ENCODE results near the gene SNCA. TPM values are rescaled to one million over a fixed set of nuclear protein-coding genes. Genes with fewer than 3 reads are reported as not detected.

The SNCA gene
- total and polyA plus RNA-seq, 7 donors, result 3.5 to 27.0 (median 20.4) TPM

GRCh38 chr4:89741768-89742167 is 95.2 kb downstream of the SNCA start:
- TF ChIP-seq CTCF (IDR thresholded peaks at IDR 0.05) (no peak), POLR2AphosphoS5 (IDR thresholded peaks at IDR 0.05) (peak in 1 of 4 donors; percentile 22)
- peaks cover 0 to 7% (median 0%) of the 10 kb centered on the region in 4 donors for H3K4me1 ChIP-seq
- H3K36me3 ChIP-seq, result no peaks in the 10 kb centered on the region
- no peak for DNase-seq
- H3K9me3 ChIP-seq, result no peaks in the 10 kb centered on the region
- no peaks in the 10 kb centered on the region for H3K27me3 ChIP-seq
- whole genome bisulfite sequencing, 2 donors, result 80 to 82% methylated on average over 3 of the region's 3 CpGs
- no peak overlapping the region for H3K4me3 ChIP-seq
- no peak overlapping the region for H3K27ac ChIP-seq
- intact Hi-C loops (cut with DNase I), result no loop called here

DNA sequence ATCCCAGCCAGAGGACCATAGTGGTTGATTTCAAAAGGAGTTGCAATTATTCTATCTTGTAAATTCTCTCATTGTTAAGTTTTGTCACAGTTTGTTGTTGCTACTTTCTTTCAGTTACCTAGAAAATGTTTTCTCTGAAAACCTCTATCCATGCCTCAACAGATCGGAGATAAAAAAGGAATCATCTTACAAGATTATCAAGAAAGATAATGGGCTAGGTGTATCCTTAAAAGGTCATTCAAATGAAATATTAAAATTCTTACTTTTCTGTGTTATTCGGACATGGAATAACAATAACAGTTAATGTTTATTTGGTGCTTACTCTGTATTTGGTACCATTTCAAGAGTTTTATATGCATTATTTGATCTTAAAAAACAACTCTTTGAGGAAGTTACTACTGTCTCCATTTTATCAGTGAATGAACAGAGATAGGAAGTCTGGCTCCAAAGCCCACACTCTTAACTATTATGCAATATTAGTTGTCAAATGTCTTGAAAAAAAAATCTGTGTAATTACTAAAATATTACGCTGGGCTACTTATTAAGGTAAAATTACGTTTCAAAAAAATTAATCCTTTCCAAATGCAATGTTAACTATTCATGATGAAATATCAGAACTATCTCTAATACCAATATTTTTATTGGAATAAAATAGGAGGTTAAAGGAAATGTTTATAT is 97.5 kb downstream of the SNCA start:
- no peak overlapping the region for H3K27ac ChIP-seq
- no peaks in the 10 kb centered on the region for H3K27me3 ChIP-seq
- WGBS, 2 donors, result 88 to 90% methylated on average over 4 of the region's 4 CpGs
- TF ChIP-seq POLR2A (IDR thresholded peaks at IDR 0.05) (no peak), EP300 (IDR thresholded peaks at IDR 0.05) (no peak), CTCF (IDR thresholded peaks at IDR 0.05) (no peak), POLR2AphosphoS5 (IDR thresholded peaks at IDR 0.05) (no peak)
- no peaks in the 10 kb centered on the region for H3K36me3 ChIP-seq
- peaks cover 0 to 7% (median 0%) of the 10 kb centered on the region in 4 donors for H3K4me1 ChIP-seq
- intact Hi-C loops (cut with DNase I), result no loop called here
- no peak for DNase-seq
- H3K9me3 ChIP-seq, result no peaks in the 10 kb centered on the region
- H3K4me3 ChIP-seq, result no peak overlapping the region

- Histone ChIP-seq H3K27me3 (no peaks in the 10 kb centered on the region), H3K4me3 (no peak overlapping the region), H3K36me3 (no peaks in the 10 kb centered on the region), H3K27ac (no peak overlapping the region), H3K4me1 (peaks cover 0 to 7% (median 0%) of the 10 kb centered on the region in 4 donors), H3K9me3 (no peaks in the 10 kb centered on the region)
- DNase-seq, result no peak
- TF ChIP-seq POLR2A (IDR thresholded peaks at IDR 0.05) (no peak), EP300 (IDR thresholded peaks at IDR 0.05) (no peak), CTCF (IDR thresholded peaks at IDR 0.05) (no peak), POLR2AphosphoS5 (IDR thresholded peaks at IDR 0.05) (no peak)
- intact Hi-C loops (cut with DNase I), result no loop called here
- 35 to 79% methylated on average over 2 of the region's 2 CpGs for WGBS, 2 donors
Observed at GRCh38 chr4:89737888-89738287, 99.1 kb downstream of the SNCA start.

DNA sequence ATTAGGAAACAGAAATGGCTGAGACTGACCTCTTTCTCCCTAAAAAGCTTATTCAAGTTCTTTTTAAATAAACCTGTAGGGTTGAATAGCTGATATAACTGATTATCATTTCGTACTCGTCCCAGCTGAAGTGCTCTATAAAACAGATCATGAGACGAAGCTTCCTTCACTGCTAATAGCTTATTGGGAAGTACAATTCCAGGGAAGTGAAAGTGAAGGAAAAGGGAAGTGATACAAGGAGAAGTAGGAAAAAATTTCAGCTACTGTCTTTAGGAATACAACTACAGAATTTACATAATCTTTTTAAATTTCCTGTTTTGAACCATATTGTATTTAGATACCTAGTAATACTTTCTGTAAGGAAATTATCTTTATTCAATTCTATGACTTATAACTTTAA is 103.0 kb downstream of the SNCA start:
- Histone ChIP-seq H3K4me1 (peaks cover 0 to 7% (median 0%) of the 10 kb centered on the region in 4 donors), H3K27ac (no peak overlapping the region), H3K36me3 (no peaks in the 10 kb centered on the region), H3K4me3 (no peak overlapping the region), H3K27me3 (no peaks in the 10 kb centered on the region), H3K9me3 (no peaks in the 10 kb centered on the region)
- intact Hi-C loops (cut with DNase I), result no loop called here
- WGBS, 2 donors, result 84 to 90% methylated on average over 3 of the region's 3 CpGs
- TF ChIP-seq POLR2A (IDR thresholded peaks at IDR 0.05) (no peak), POLR2AphosphoS5 (IDR thresholded peaks at IDR 0.05) (no peak), CTCF (IDR thresholded peaks at IDR 0.05) (no peak)
- DNase-seq, result no peak

- Histone ChIP-seq H3K36me3 (no peaks in the 10 kb centered on the region), H3K27ac (no peak overlapping the region), H3K27me3 (no peaks in the 10 kb centered on the region), H3K9me3 (no peaks in the 10 kb centered on the region), H3K4me1 (no peaks in the 10 kb centered on the region), H3K4me3 (no peak overlapping the region)
- intact Hi-C loops (cut with DNase I), result no loop called here
- no peak for DNase-seq
- TF ChIP-seq CTCF (IDR thresholded peaks at IDR 0.05) (no peak), POLR2AphosphoS5 (IDR thresholded peaks at IDR 0.05) (no peak), POLR2A (IDR thresholded peaks at IDR 0.05) (no peak), EP300 (IDR thresholded peaks at IDR 0.05) (no peak)
Observed at GRCh38 chr4:89727238-89727637, 109.7 kb downstream of the SNCA start.

Measured in sigmoid colon (tissue), 7 donors.